GM23338 (cell line): Measurements from ENCODE around the gene TMEM179B. TPM values are rescaled to one million over a fixed set of nuclear protein-coding genes. Genes with fewer than 3 reads are reported as not detected.
"Not testable (repeated sequence)": the region's sequence is repeated elsewhere in the genome, so short reads cannot be mapped to it uniquely, and the experiment has no call there.

Experiments used
- ATAC-seq: fragments of 200-7000 bp; cut with Tn5 transposase; 3 replicates; pipeline ENCODE4 v1.9.1; 2020
- DNase-seq: peaks from one replicate; pipeline ENCODE4 v3.0.0-alpha.2; 2015; ENCODE audit warnings: low spot score
- H2AFZ ChIP-seq: fragments of 200-600 bp; sonication (generic); 2 replicates; pipeline ENCODE4 v1.8.0; 2016; ENCODE audit warnings: antibody characterized with exemption, mild to moderate bottlenecking, moderate library complexity
- H3F3A ChIP-seq: fragments of 200-600 bp; sonication (generic); replicated peaks from 2 replicates; pipeline ENCODE4 v1.8.0; 2017; ENCODE audit warnings: antibody characterized with exemption, mixed run types, low read depth
- H3K27ac ChIP-seq: fragments of 200-600 bp; sonication (generic); 2 replicates; pipeline ENCODE4 v1.6.1; 2016; ENCODE audit warnings: low read depth
- H3K27me3 ChIP-seq: fragments of 200-600 bp; sonication (generic); 2 replicates; pipeline ENCODE4 v1.8.0; 2016; ENCODE audit warnings: mild to moderate bottlenecking, mixed run types, moderate library complexity; ENCODE audit not compliant: insufficient read depth
- H3K36me3 ChIP-seq: fragments of 200-600 bp; sonication (generic); 2 replicates; pipeline ENCODE4 v1.8.0; 2016; ENCODE audit warnings: mild to moderate bottlenecking; ENCODE audit not compliant: insufficient read depth
- H3K4me1 ChIP-seq: fragments of 200-600 bp; sonication (generic); 2 replicates; pipeline ENCODE4 v1.8.0; 2016; ENCODE audit warnings: mild to moderate bottlenecking, moderate library complexity; ENCODE audit not compliant: insufficient read depth
- H3K4me2 ChIP-seq: fragments of 200-600 bp; sonication (generic); 2 replicates; pipeline ENCODE4 v1.7.1; 2017; ENCODE audit warnings: mixed run types
- H3K4me3 ChIP-seq: fragments of 200-600 bp; sonication (generic); 2 replicates; pipeline ENCODE4 v1.6.1; 2016; ENCODE audit warnings: mixed run types
- H3K79me2 ChIP-seq: fragments of 200-600 bp; sonication (generic); replicated peaks from 2 replicates; pipeline ENCODE4 v1.8.0; 2017; ENCODE audit warnings: mild to moderate bottlenecking; ENCODE audit not compliant: insufficient read depth
- H3K9me2 ChIP-seq: fragments of 200-600 bp; sonication (generic); 2 replicates; pipeline ENCODE4 v1.8.0; 2017; ENCODE audit not compliant: insufficient read depth
- H4K20me1 ChIP-seq: fragments of 200-600 bp; sonication (generic); replicated peaks from 2 replicates; pipeline ENCODE4 v1.8.0; 2017; ENCODE audit warnings: mild to moderate bottlenecking; ENCODE audit not compliant: insufficient read depth
- H3K27ac Mint-ChIP-seq: 2 replicates; pipeline ENCODE4 v1.8.0; 2020; ENCODE audit warnings: inconsistent platforms, mild to moderate bottlenecking, moderate library complexity, mixed read lengths
- H3K27me3 Mint-ChIP-seq: 3 replicates; pipeline ENCODE4 v1.8.0; 2022; ENCODE audit warnings: low read depth, mild to moderate bottlenecking, moderate library complexity, mixed read lengths, inconsistent platforms; ENCODE audit not compliant: insufficient read depth, poor library complexity
- H3K36me3 Mint-ChIP-seq: 3 replicates; pipeline ENCODE4 v1.8.0; 2021; ENCODE audit warnings: low read depth, mild to moderate bottlenecking, inconsistent platforms, moderate library complexity, mixed read lengths
- H3K4me1 Mint-ChIP-seq: 3 replicates; pipeline ENCODE4 v1.8.0; 2020; ENCODE audit warnings: mild to moderate bottlenecking, inconsistent platforms, mixed read lengths
- H3K4me3 Mint-ChIP-seq: 3 replicates; pipeline ENCODE4 v1.8.0; 2021; ENCODE audit warnings: moderate library complexity, mild to moderate bottlenecking, inconsistent platforms, mixed read lengths
- H3K9me3 Mint-ChIP-seq: 3 replicates; pipeline ENCODE4 v1.8.0; 2020; ENCODE audit warnings: moderate library complexity, mild to moderate bottlenecking, inconsistent platforms, mixed read lengths
- CREB1 ChIP-seq: fragments of 250-450 bp; sonication (Bioruptor Pico); IDR thresholded peaks from 2 replicates; pipeline ENCODE4 v1.5.0; 2020; ENCODE audit warnings: low read depth, mild to moderate bottlenecking, moderate library complexity
- CTCF ChIP-seq, 2 experiments: fragments of 200-600 bp in 1 of 2; sonication (generic) in 1 of 2; conservative IDR thresholded peaks; 2 replicates each; pipeline versions ENCODE4 v1.5.1 to v1.6.1; 2016 to 2017; ENCODE audit warnings: antibody characterized with exemption in 2 of 2, low read depth in 2 of 2, mild to moderate bottlenecking in 2 of 2, moderate library complexity in 1 of 2
- ETS1 ChIP-seq: IDR thresholded peaks from 2 replicates; pipeline ENCODE4 v1.6.1; 2016; ENCODE audit warnings: antibody characterized with exemption
- EZH2 ChIP-seq: fragments of 200-600 bp; sonication (generic); IDR thresholded peaks from one replicate; pipeline ENCODE4 v1.8.0; 2017; ENCODE audit warnings: antibody characterized with exemption, mild to moderate bottlenecking, low read depth; ENCODE audit not compliant: unreplicated experiment
- EZH2phosphoT487 ChIP-seq: fragments of 200-600 bp; sonication (generic); IDR thresholded peaks from one replicate; pipeline ENCODE4 v1.8.1; 2018; ENCODE audit warnings: antibody characterized with exemption; ENCODE audit not compliant: unreplicated experiment
- JUNB ChIP-seq: IDR thresholded peaks from one replicate; pipeline ENCODE4 v1.6.1; 2016; ENCODE audit warnings: antibody characterized with exemption; ENCODE audit not compliant: unreplicated experiment
- NANOG ChIP-seq: IDR thresholded peaks from 2 replicates; pipeline ENCODE4 v1.6.1; 2016; ENCODE audit warnings: antibody characterized with exemption, borderline replicate concordance
- POLR2AphosphoS5 ChIP-seq: IDR thresholded peaks from 2 replicates; pipeline ENCODE4 v1.6.1; 2016; ENCODE audit warnings: antibody characterized with exemption, low read depth
- REST ChIP-seq: IDR thresholded peaks from one replicate; pipeline ENCODE4 v1.6.1; 2018; ENCODE audit warnings: antibody characterized with exemption; ENCODE audit not compliant: unreplicated experiment
- STAT1 ChIP-seq: IDR thresholded peaks from one replicate; pipeline ENCODE4 v1.6.1; 2016; ENCODE audit warnings: antibody characterized with exemption; ENCODE audit not compliant: unreplicated experiment
- ZNF114 ChIP-seq: fragments of 250-450 bp; sonication (Bioruptor Pico); IDR thresholded peaks from 2 replicates; pipeline ENCODE4 v1.5.0; 2020; ENCODE audit warnings: mild to moderate bottlenecking, moderate library complexity
- polyA plus RNA-seq: library from polyadenylated mRNA; unstranded; fragments of >200 nt; fragmentation: Nextera tagmentation; extraction: Ambion mirVana; gene quantifications from 2 replicates; pipeline ENCODE4 v1.2.1, GENCODE V29; 2016
- total RNA-seq: library from RNA; depleted of rRNA; stranded (reverse); fragments of >200 nt; shearing (Covaris generic); gene quantifications from 2 replicates; pipeline ENCODE4 v1.2.3, GENCODE V29; 2014

Gene TMEM179B
- total and polyA plus RNA-seq, 2 experiments from 2014 or later: 16.9 to 17.5 TPM

DNA sequence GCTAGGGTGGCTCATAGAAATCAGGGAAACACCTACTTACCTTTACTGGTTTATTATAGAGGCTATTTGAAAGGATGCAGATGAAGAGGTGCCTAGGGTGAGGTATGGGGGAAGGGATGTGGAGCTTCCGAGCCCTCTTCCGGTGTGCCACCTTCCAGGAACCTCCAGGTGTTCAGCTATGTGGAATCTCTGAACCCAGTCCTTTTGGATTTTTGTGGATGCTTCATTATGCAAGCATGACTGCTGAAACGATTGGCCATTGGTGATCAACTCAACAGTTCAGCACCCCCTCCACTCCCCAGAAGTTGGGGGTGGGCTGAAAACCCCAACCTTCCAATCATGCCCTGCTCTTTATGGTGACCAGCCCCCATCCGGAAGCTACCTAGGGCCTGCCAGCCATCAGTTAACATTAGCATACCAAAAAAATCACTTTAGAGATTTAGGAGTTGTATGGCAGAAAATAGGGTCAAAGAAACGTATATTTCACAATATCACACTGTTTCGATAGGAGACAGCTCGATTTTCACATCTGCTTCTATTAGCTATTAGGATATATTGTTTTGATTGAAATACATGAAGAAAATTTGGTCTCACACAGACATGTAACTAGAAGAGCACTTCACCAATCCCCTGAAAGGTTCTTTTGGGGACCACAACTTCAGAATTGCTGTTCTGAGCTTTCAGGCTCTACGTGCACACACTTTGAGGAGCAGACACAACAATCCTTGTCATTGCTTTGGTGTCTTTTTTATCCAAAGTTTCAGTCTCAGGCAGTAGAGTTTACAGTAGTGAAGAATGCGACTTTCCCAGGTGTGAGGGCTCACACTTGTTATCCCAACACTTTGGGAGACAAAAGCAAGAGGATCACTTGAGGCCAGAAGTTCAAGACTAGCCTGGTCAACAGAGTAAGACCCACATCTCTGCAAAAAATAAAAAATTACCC lies 29.1 kb upstream of the TMEM179B start (continued):
- TF ChIP-seq REST: no peak
- 0 out of 2 replicates have a peak, but pooled peaks have one; percentile 4 for TF ChIP-seq CREB1 (CRISPR knock-in tag)
- TF ChIP-seq NANOG: peak; percentile 87
- no peak for TF ChIP-seq EZH2phosphoT487
- no peak for TF ChIP-seq STAT1
- peak; percentile 42 for TF ChIP-seq ETS1
- TF ChIP-seq JUNB: no peak

DNA sequence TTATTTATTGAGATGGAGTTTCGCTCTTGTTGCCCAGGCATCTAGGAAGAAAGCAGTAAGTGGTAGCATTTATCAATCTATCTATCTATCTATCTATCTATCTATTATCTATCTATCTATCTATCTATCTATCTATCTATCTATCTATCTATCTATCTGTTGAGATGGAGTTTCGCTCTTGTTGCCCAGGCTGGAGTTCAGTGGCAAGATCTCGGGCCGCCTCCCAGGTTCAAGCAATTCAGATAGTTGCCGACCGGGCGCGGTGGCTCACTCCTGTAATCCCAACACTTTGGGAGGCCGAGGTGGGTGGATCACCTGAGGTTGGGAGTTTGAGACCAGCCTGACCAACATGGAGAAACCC lies 26.4 kb upstream of the TMEM179B start:
- peaks cover 43% of the 10 kb centered on the region for H3K79me2 ChIP-seq
- peak overlapping the region; percentile 68 for H3K4me2 ChIP-seq
- peak overlapping the region; percentile 88 for H3K27ac ChIP-seq
- not testable (repeated sequence) for H3K9me2 ChIP-seq, H4K20me1 ChIP-seq, H3K27me3 ChIP-seq, H3K27me3 Mint-ChIP-seq, H3K9me3 Mint-ChIP-seq, H3K36me3 ChIP-seq, DNase-seq, H2AFZ ChIP-seq
- H3K4me3 ChIP-seq: peak overlapping the region; percentile 85
- 0 out of 2 replicates have a peak overlapping the region, but pooled peaks have one; percentile 59 for H3K27ac Mint-ChIP-seq
- ATAC-seq: peak; percentile 1; the same call in 2 of the 3 replicates
- H3K36me3 Mint-ChIP-seq: peaks cover 44% of the 10 kb centered on the region
- H3K4me1 ChIP-seq: peaks cover 35% of the 10 kb centered on the region
- H3K4me3 Mint-ChIP-seq: peak overlapping the region; percentile 94
- H3K4me1 Mint-ChIP-seq: peaks cover 26% of the 10 kb centered on the region
- peaks cover 21% of the 10 kb centered on the region for H3F3A ChIP-seq

GRCh38 chr11:62770778-62771143 lies 16.4 kb upstream of the TMEM179B start:
- peaks cover 14% of the 10 kb centered on the region for H3K4me1 Mint-ChIP-seq
- DNase-seq: peak; percentile 59
- no peaks in the 10 kb centered on the region; the same call in 2 of the 3 replicates for H3K9me3 Mint-ChIP-seq
- TF ChIP-seq EZH2phosphoT487 (no peak), REST (no peak), STAT1 (no peak), ZNF114 (CRISPR knock-in tag) (no peak), POLR2AphosphoS5 (no peak), EZH2 (no peak), CREB1 (CRISPR knock-in tag) (no peak), CTCF (conservative IDR thresholded peaks at IDR 0.05; ENCODE audit: low read depth in 2 of 2) (no peak)

More at GRCh38 chr11:62770778-62771143, 16.4 kb upstream of the TMEM179B start:
- Histone ChIP-seq H3F3A (peaks cover 30% of the 10 kb centered on the region), H3K9me2 (no peaks in the 10 kb centered on the region), H3K4me2 (peak overlapping the region; percentile 76), H3K79me2 (peaks cover 31% of the 10 kb centered on the region), H3K27me3 (no peaks in the 10 kb centered on the region), H3K4me3 (peak overlapping the region; percentile 89), H3K36me3 (peaks cover 14% of the 10 kb centered on the region), H3K4me1 (peaks cover 9% of the 10 kb centered on the region; the same call in 1 of the 2 replicates), H3K27ac (peak overlapping the region; percentile 95), H4K20me1 (peaks cover 3% of the 10 kb centered on the region; the same call in 1 of the 2 replicates), H2AFZ (no peak overlapping the region)
- Mint-ChIP-seq H3K4me3 (peak overlapping the region; percentile 90), H3K36me3 (peaks cover 33% of the 10 kb centered on the region), H3K27me3 (peaks cover 17% of the 10 kb centered on the region), H3K27ac (peak overlapping the region; percentile 92)
- ATAC-seq: peak; percentile 25
